ENCODE results near the gene SLF2. TPM values are rescaled to one million over a fixed set of nuclear protein-coding genes. Genes with fewer than 3 reads are reported as not detected.

Gene SLF2
- total RNA-seq, 2 experiments from 2014 or later: 29.0 to 31.9 TPM

- Mint-ChIP-seq H3K9me3 (no peaks in the 10 kb centered on the region), H3K4me3 (no peak overlapping the region), H3K4me1 (ENCODE audit: low read depth) (no peaks in the 10 kb centered on the region), H3K36me3 (ENCODE audit: low read depth) (no peaks in the 10 kb centered on the region), H3K27me3 (peaks cover 33% of the 10 kb centered on the region), H3K27ac (no peak overlapping the region)
- ATAC-seq (no peak), DNase-seq (no peak)
- CTCF ChIA-PET: interaction anchor here (2.6 kb wide), 1 partner anchor 12 kb away, joined by 10 read pairs; no protein-coding TSS in a partner anchor
- POLR2A ChIA-PET: no interaction called here
- intact Hi-C loops (cut with micrococcal nuclease): no loop called here
- no peak for TF ChIP-seq CTCF (IDR thresholded peaks at IDR 0.05)
These were observed 46.8 kb upstream of the SLF2 start for GRCh38 chr10:100866010-100866409.

GRCh38 chr10:100866575-100867098 lies 46.1 kb upstream of the SLF2 start:
- no peak for TF ChIP-seq CTCF (IDR thresholded peaks at IDR 0.05)
- CTCF ChIA-PET: interaction anchor here (2.6 kb wide), 1 partner anchor 11 kb away, joined by 10 read pairs; no protein-coding TSS in a partner anchor
- POLR2A ChIA-PET: no interaction called here
- ATAC-seq (no peak), DNase-seq (no peak)
- Mint-ChIP-seq H3K27me3 (peaks cover 31% of the 10 kb centered on the region), H3K9me3 (no peaks in the 10 kb centered on the region), H3K4me3 (no peak overlapping the region), H3K4me1 (ENCODE audit: low read depth) (no peaks in the 10 kb centered on the region), H3K27ac (no peak overlapping the region), H3K36me3 (ENCODE audit: low read depth) (no peaks in the 10 kb centered on the region)
- intact Hi-C loops (cut with micrococcal nuclease): no loop called here

GRCh38 chr10:100867261-100867963 lies 45.4 kb upstream of the SLF2 start:
- peaks cover 27% of the 10 kb centered on the region for H3K27me3 Mint-ChIP-seq
- TF ChIP-seq CTCF (IDR thresholded peaks at IDR 0.05): no peak
- POLR2A ChIA-PET: no interaction called here
- H3K4me3 Mint-ChIP-seq: no peak overlapping the region
- no peaks in the 10 kb centered on the region for H3K4me1 Mint-ChIP-seq (ENCODE audit: low read depth)
- no peak overlapping the region for H3K27ac Mint-ChIP-seq
- no peak for DNase-seq
- no peak for ATAC-seq
- CTCF ChIA-PET: interaction anchor here (2.6 kb wide), 1 partner anchor 10 kb away, joined by 10 read pairs; no protein-coding TSS in a partner anchor
- no peaks in the 10 kb centered on the region for H3K9me3 Mint-ChIP-seq
- intact Hi-C loops (cut with micrococcal nuclease): no loop called here
- no peaks in the 10 kb centered on the region for H3K36me3 Mint-ChIP-seq (ENCODE audit: low read depth)

GRCh38 chr10:100868382-100868781 lies 44.4 kb upstream of the SLF2 start:
- H3K4me1 Mint-ChIP-seq (ENCODE audit: low read depth): no peaks in the 10 kb centered on the region
- H3K27me3 Mint-ChIP-seq: peaks cover 25% of the 10 kb centered on the region
- H3K27ac Mint-ChIP-seq: no peak overlapping the region
- H3K9me3 Mint-ChIP-seq: no peaks in the 10 kb centered on the region
- intact Hi-C loops (cut with micrococcal nuclease): no loop called here
- no peak overlapping the region for H3K4me3 Mint-ChIP-seq
- no peak for ATAC-seq
- POLR2A ChIA-PET: no interaction called here
- no peak for DNase-seq
- no peak for TF ChIP-seq CTCF (IDR thresholded peaks at IDR 0.05)
- CTCF ChIA-PET: interaction anchor here (2.6 kb wide), 1 partner anchor 10 kb away, joined by 10 read pairs; no protein-coding TSS in a partner anchor
- no peaks in the 10 kb centered on the region for H3K36me3 Mint-ChIP-seq (ENCODE audit: low read depth)

GRCh38 chr10:100869399-100869798 lies 43.4 kb upstream of the SLF2 start:
- ChIA-PET CTCF (interaction anchor here (1.0 kb wide), 1 partner anchor 9 kb away, joined by 4 read pairs; no protein-coding TSS in a partner anchor), POLR2A (no interaction called here)
- no peak for ATAC-seq

More at GRCh38 chr10:100869399-100869798, 43.4 kb upstream of the SLF2 start:
- DNase-seq: no peak
- Mint-ChIP-seq H3K36me3 (ENCODE audit: low read depth) (no peaks in the 10 kb centered on the region), H3K27ac (no peak overlapping the region), H3K4me1 (ENCODE audit: low read depth) (no peaks in the 10 kb centered on the region), H3K9me3 (no peaks in the 10 kb centered on the region), H3K4me3 (no peak overlapping the region), H3K27me3 (peaks cover 22% of the 10 kb centered on the region)
- no peak for TF ChIP-seq CTCF (IDR thresholded peaks at IDR 0.05)
- intact Hi-C loops (cut with micrococcal nuclease): no loop called here

Data from activated CD8-positive, alpha-beta T cell treated with anti-CD3 and anti-CD28 coated beads for 36 hours (primary cell).